ENCODE measurements around the gene RXRA.

DNA sequence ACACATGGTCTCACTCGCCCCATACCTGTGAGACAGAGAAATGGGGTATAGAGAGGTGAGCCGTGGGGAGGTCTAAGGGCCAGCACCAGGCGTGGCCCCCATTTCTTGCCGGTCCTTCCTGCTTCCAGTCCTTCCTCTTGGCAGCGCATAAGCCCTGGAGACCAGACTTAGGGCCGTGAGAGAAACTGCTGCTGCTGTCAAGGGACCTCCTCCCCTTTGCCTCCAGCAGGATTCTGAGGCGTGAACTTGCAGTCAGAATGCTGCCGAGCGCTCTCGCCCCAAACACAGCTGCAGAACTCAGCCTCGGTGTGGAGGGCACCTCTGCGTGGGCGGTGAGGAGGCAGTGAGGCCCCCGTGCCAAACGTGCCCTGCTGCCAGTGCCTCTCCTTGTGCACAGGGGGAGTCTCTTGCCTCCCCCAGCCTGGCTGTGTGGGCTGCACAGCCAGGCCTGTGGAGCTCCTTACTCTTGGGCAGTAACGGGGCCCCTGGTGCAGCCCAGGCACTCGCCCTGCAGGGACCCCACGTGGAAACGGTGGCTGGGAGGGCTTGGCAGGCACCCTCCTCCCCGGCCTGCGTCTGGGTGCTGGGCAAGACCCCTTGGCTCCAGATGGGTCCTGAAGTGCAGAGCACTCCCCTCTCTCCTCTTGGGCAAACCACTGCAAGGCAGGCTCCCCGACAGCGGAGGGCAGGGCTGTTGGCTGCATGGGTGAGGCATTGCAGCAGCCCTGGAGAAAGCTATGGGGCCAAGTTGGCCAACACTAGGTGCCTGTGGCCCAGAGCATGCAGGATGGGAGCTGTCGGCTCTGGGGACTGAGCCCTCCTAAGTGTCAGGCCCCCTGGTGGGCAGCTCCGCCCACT is 85.4 kb downstream of the RXRA start:
- no peak for TF ChIP-seq TAF1 (IDR thresholded peaks at IDR 0.05; ENCODE audit: borderline replicate concordance, insufficient read depth, low read length)
- no peak for TF ChIP-seq SIN3A (IDR thresholded peaks at IDR 0.05; ENCODE audit: borderline replicate concordance, insufficient read depth, low read length)
- no peak for TF ChIP-seq POLR2AphosphoS5 (IDR thresholded peaks at IDR 0.05; ENCODE audit: low read depth, low read length)
- TF ChIP-seq, protein P1, sequence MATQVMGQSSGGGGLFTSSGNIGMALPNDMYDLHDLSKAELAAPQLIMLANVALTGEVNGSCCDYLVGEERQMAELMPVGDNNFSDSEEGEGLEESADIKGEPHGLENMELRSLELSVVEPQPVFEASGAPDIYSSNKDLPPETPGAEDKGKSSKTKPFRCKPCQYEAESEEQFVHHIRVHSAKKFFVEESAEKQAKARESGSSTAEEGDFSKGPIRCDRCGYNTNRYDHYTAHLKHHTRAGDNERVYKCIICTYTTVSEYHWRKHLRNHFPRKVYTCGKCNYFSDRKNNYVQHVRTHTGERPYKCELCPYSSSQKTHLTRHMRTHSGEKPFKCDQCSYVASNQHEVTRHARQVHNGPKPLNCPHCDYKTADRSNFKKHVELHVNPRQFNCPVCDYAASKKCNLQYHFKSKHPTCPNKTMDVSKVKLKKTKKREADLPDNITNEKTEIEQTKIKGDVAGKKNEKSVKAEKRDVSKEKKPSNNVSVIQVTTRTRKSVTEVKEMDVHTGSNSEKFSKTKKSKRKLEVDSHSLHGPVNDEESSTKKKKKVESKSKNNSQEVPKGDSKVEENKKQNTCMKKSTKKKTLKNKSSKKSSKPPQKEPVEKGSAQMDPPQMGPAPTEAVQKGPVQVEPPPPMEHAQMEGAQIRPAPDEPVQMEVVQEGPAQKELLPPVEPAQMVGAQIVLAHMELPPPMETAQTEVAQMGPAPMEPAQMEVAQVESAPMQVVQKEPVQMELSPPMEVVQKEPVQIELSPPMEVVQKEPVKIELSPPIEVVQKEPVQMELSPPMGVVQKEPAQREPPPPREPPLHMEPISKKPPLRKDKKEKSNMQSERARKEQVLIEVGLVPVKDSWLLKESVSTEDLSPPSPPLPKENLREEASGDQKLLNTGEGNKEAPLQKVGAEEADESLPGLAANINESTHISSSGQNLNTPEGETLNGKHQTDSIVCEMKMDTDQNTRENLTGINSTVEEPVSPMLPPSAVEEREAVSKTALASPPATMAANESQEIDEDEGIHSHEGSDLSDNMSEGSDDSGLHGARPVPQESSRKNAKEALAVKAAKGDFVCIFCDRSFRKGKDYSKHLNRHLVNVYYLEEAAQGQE (IDR thresholded peaks at IDR 0.05; ENCODE audit: insufficient read depth in 1 of 2, low read depth in 2 of 2, low read length in 2 of 2) = no peak
- no peak for TF ChIP-seq FOXP2 (optimal IDR thresholded peaks at IDR 0.05; ENCODE audit: borderline replicate concordance, extremely low read depth, extremely low read length, insufficient read depth)
